Ascending aorta (tissue), 2 donors: ENCODE measurements around the gene MRPL10. TPM values are rescaled to one million over a fixed set of nuclear protein-coding genes. Genes with fewer than 3 reads are reported as not detected.

Experiments used
- DNase-seq, 2 donors: peaks; one replicate each; pipeline ENCODE4 v3.0.0-alpha.2; 2019; ENCODE audit warnings: low spot score in 2 of 2
- H3K27ac ChIP-seq, 2 donors: fragments of 200-600 bp; sonication (generic); one replicate each; pipeline ENCODE4 v1.5.1; 2016 to 2017; ENCODE audit warnings: mild to moderate bottlenecking in 1 of 2
- H3K27me3 ChIP-seq: fragments of 200-600 bp; sonication (generic); one replicate; pipeline ENCODE4 v1.5.1; 2017
- H3K36me3 ChIP-seq, 2 donors: fragments of 200-600 bp; sonication (generic); one replicate each; pipeline ENCODE4 v1.5.1; 2016
- H3K4me1 ChIP-seq, 2 donors: fragments of 200-600 bp; sonication (generic); one replicate each; pipeline ENCODE4 v1.5.1; 2016 to 2017; ENCODE audit warnings: mild to moderate bottlenecking in 1 of 2
- H3K4me3 ChIP-seq, 2 donors: fragments of 200-600 bp; sonication (generic); one replicate each; pipeline ENCODE4 v1.5.1; 2016 to 2017; ENCODE audit warnings: mild to moderate bottlenecking in 1 of 2
- H3K9me3 ChIP-seq, 2 donors: fragments of 200-600 bp; sonication (generic); one replicate each; pipeline ENCODE4 v1.5.1; 2016
- intact Hi-C: fragments of 100-400 bp; cut with DNase I; formaldehyde crosslinking; loops from one replicate; pipeline ENCODE4 v1.15.1; 2023
- total RNA-seq: library from RNA; depleted of rRNA; stranded (reverse); fragments of >200 nt; gene quantifications from one replicate; pipeline ENCODE4 v1.1.0, GENCODE V29; 2016
- TF ChIP-seq, protein P1 (sequence below), 3 experiments: fragments of 200-600 bp in 2 of 3; fragments of 450-650 bp in 1 of 3; sonication (generic) in 2 of 3; IDR thresholded peaks; one replicate each; pipeline ENCODE4 v1.5.1; 2016 to 2019; ENCODE audit warnings: antibody characterized with exemption in 3 of 3, mild to moderate bottlenecking in 1 of 3, moderate library complexity in 1 of 3

Gene MRPL10
- total RNA-seq, 1 donor from 2014 or later = 13.7 TPM

DNA sequence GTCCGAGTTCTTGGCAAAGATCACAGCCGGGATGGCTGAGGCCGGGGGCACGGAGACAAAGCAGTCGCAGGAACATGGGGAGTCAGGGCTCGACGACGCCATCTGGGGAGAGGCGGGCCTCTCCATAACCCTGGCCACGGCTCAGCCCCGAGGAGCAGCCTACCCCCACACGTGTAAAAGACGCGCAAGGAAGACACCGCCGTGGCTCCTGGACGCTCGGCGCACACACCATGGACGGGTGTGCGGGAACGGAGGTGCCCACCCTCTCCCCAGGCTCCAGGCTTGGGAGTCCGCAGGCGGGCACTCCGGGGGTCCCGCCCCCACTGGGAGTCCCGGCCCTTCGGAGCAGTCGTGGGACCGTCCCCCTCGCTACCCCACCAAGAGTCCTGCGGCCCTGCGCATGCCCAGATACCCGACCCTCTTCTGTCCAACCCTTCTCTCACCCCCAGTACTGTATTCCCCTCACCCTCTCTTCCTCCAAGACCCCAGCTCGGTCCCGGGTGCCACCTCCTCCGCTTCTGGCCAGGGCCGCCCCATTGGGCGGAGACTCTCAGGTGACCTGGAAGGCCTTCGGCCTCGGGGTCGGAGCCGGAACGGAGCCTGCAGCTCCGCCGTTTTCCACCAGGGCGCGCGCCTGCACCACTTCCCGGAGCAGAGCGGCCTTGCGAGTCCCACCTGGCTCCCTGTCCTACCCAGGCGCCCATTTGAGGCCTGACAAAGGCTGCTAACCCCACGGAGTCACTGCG lies 9.6 kb upstream of the MRPL10 start, which contains the start of gene SCRN2:
SCRN2 (minus strand) TSS at position 532 of the 746 bp plus-strand sequence; CDS start at position 102, 430 bp downstream.
- peak within 1 kb of the TSS; percentile 13 to 35 for H3K27ac ChIP-seq
- H3K4me3 ChIP-seq = peak within 1 kb of the TSS; percentile 64 to 83
- intact Hi-C loops = loop anchor here (1.0 to 10.0 kb wide), 6 partner anchors 49 to 294 kb away; partner anchors contain the start of genes CBX1, PNPO and SNX11
- H3K4me1 ChIP-seq = peaks cover 5 to 6% of the 10 kb centered on the region in 2 donors
- DNase-seq = peak; percentile 30 to 94
- H3K36me3 ChIP-seq = peaks cover 6 to 27% of the 10 kb centered on the region in 2 donors
- no peaks in the 10 kb centered on the region for H3K27me3 ChIP-seq
- no peaks in the 10 kb centered on the region for H3K9me3 ChIP-seq
- TF ChIP-seq, protein P1, sequence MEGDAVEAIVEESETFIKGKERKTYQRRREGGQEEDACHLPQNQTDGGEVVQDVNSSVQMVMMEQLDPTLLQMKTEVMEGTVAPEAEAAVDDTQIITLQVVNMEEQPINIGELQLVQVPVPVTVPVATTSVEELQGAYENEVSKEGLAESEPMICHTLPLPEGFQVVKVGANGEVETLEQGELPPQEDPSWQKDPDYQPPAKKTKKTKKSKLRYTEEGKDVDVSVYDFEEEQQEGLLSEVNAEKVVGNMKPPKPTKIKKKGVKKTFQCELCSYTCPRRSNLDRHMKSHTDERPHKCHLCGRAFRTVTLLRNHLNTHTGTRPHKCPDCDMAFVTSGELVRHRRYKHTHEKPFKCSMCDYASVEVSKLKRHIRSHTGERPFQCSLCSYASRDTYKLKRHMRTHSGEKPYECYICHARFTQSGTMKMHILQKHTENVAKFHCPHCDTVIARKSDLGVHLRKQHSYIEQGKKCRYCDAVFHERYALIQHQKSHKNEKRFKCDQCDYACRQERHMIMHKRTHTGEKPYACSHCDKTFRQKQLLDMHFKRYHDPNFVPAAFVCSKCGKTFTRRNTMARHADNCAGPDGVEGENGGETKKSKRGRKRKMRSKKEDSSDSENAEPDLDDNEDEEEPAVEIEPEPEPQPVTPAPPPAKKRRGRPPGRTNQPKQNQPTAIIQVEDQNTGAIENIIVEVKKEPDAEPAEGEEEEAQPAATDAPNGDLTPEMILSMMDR (IDR thresholded peaks at IDR 0.05) = peak; percentile 98 to 99 (median 98)

GRCh38 chr17:47840001-47840741 lies 8.8 kb upstream of the MRPL10 start:
- TF ChIP-seq, protein P1 (IDR thresholded peaks at IDR 0.05) = no peak
- no peaks in the 10 kb centered on the region for H3K9me3 ChIP-seq
- H3K36me3 ChIP-seq = peaks cover 6 to 30% of the 10 kb centered on the region in 2 donors
- H3K4me3 ChIP-seq = peak overlapping the region; percentile 64 to 83
- intact Hi-C loops = loop anchor here (5.0 to 10.0 kb wide), 4 partner anchors 102 to 295 kb away; partner anchors contain the start of genes CBX1, PNPO and SNX11
- no peak for DNase-seq
- no peaks in the 10 kb centered on the region for H3K27me3 ChIP-seq
- H3K27ac ChIP-seq = peak overlapping the region in 1 of 2 donors; percentile 13
- peaks cover 5 to 6% of the 10 kb centered on the region in 2 donors for H3K4me1 ChIP-seq

GRCh38 chr17:47839071-47839470 lies 7.7 kb upstream of the MRPL10 start:
- TF ChIP-seq, protein P1 (IDR thresholded peaks at IDR 0.05) = no peak
- no peaks in the 10 kb centered on the region for H3K27me3 ChIP-seq
- peaks cover 5 to 6% of the 10 kb centered on the region in 2 donors for H3K4me1 ChIP-seq
- H3K9me3 ChIP-seq = no peaks in the 10 kb centered on the region
- intact Hi-C loops = no loop called here
- peaks cover 6 to 30% of the 10 kb centered on the region in 2 donors for H3K36me3 ChIP-seq
- no peak overlapping the region for H3K27ac ChIP-seq
- DNase-seq = no peak
- H3K4me3 ChIP-seq = no peak overlapping the region

GRCh38 chr17:47838636-47839035 lies 7.3 kb upstream of the MRPL10 start:
- Histone ChIP-seq H3K27me3 (no peaks in the 10 kb centered on the region), H3K36me3 (peaks cover 6 to 30% of the 10 kb centered on the region in 2 donors), H3K9me3 (no peaks in the 10 kb centered on the region), H3K27ac (no peak overlapping the region), H3K4me1 (peaks cover 5 to 6% of the 10 kb centered on the region in 2 donors), H3K4me3 (no peak overlapping the region)
- DNase-seq = no peak
- intact Hi-C loops = no loop called here
- TF ChIP-seq, protein P1 (IDR thresholded peaks at IDR 0.05) = no peak

DNA sequence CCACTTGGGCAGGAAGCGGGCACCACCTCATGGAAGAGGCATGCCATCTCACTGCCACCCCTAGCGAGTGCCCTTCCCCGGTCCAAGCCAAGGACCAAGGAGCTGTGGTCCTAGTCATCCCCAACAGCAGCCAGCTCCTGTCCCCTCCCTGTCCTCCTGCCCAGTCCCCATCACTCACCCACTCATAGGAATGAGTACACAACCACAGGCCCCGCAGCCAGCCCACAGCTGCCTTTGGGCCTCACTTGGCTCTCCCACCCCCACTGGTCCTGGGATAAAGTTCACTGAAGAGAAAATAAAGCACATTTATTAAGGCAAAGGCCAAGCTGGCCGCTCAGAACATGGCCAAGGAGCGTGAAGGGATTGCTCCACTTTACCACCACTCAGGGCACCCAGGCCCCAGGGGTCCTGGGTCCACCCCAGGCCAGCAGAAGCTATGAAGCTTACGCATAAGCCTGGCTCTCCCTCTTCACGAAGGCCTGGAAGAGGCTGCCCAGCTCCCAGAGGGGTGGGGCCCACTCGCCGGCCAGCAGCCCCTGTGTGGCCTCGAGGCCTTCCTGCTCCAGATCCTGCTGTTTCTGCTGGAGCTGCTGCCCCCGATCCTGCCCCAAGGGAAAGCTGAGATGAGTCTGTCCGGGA lies 6.2 kb upstream of the MRPL10 start:
- Histone ChIP-seq H3K9me3 (no peaks in the 10 kb centered on the region), H3K36me3 (peaks cover 6 to 30% of the 10 kb centered on the region in 2 donors), H3K4me1 (peaks cover 5 to 6% of the 10 kb centered on the region in 2 donors), H3K27me3 (no peaks in the 10 kb centered on the region), H3K4me3 (no peak overlapping the region), H3K27ac (no peak overlapping the region)
- TF ChIP-seq, protein P1 (IDR thresholded peaks at IDR 0.05) = no peak
- intact Hi-C loops = no loop called here
- no peak for DNase-seq
